ENCODE measurements around the gene B3GALT6. TPM values are rescaled to one million over a fixed set of nuclear protein-coding genes. Genes with fewer than 3 reads are reported as not detected.

The B3GALT6 gene
- total RNA-seq, 1 experiment from 2014 or later = 27.1 TPM

DNA sequence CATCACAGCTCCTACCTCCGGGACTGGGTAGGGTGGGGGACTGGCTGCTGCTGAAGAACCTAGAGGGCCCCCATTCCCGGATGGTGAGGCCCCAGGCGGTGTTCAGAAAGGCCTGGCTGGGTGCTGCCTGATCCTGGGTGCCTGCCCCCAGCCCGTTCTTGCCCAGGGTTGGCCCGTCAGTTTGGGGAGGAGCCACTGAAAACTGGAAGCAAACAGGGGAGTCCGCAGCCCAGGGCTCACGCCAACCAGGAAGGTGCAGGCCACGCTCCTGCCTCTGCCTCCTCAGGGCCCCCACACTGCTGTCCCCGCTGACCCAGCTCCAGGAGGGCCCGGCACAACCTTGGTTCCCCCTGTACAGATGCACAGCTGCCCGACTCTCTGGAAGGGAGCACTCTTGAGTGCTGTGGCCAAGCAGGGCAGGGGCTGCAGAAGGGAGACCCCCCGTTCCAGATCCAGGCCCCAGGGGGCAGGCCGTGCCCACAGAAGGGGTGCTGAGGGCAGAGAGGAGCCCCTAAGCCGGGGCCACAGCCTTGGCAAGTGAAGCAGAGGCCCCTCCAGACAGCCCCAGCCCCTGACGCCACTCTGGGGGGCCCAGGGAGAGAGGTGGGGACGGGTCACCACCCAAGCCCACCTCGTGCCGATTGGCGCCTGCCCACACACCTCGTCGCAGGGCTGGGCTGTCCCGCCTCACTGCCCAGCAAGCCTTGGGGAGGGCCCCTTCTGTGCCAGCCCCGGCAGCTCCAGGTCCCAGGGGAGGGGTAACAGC is 9.0 kb downstream of the B3GALT6 start:
- Histone ChIP-seq H3K79me2 (ENCODE audit: insufficient read depth, low read length) (no peaks in the 10 kb centered on the region), H3K27me3 (ENCODE audit: insufficient read depth, low read length) (no peaks in the 10 kb centered on the region), H3K27ac (ENCODE audit: insufficient read length, low read depth, low read length) (no peak overlapping the region), H4K91ac (ENCODE audit: insufficient read length, low read depth, low read length) (no peak overlapping the region), H4K8ac (replicated peaks; ENCODE audit: insufficient read length, low read depth, low read length) (no peak overlapping the region), H2BK12ac (ENCODE audit: insufficient read length, low read depth, low read length) (no peak overlapping the region), H2BK15ac (ENCODE audit: low read depth, low read length) (no peak overlapping the region), H3K56ac (ENCODE audit: insufficient read length, low read depth, low read length) (no peak overlapping the region), H3K23ac (ENCODE audit: insufficient read length, low read depth, low read length) (no peak overlapping the region), H3K14ac (ENCODE audit: insufficient read depth, low read length) (no peak overlapping the region), H3K9me3 (ENCODE audit: control insufficient read depth, low read depth, low read length) (no peaks in the 10 kb centered on the region), H3K79me1 (ENCODE audit: insufficient read depth, low read depth, low read length, poor library complexity, severe bottlenecking) (no peaks in the 10 kb centered on the region), H3K4me1 (ENCODE audit: insufficient read depth, low read length) (no peaks in the 10 kb centered on the region), H2BK20ac (ENCODE audit: low read depth, low read length, poor library complexity, severe bottlenecking) (no peak overlapping the region), H3K23me2 (ENCODE audit: insufficient read length, low read depth, low read length, poor library complexity, severe bottlenecking) (no peaks in the 10 kb centered on the region), H3K4ac (ENCODE audit: low read depth, low read length) (no peak overlapping the region), H4K5ac (ENCODE audit: insufficient read length, low read depth, low read length) (no peak overlapping the region), H3T11ph (ENCODE audit: low read length) (no peak overlapping the region), H2AK5ac (ENCODE audit: insufficient read length, low read length) (no peak overlapping the region), H2AFZ (ENCODE audit: low read length) (no peak overlapping the region), H2BK5ac (ENCODE audit: insufficient read length, low read length) (no peak overlapping the region), H3K18ac (ENCODE audit: insufficient read length, low read depth, low read length) (no peak overlapping the region), H3K9ac (ENCODE audit: extremely low read depth, insufficient read length, low read length) (no peak overlapping the region), H2BK120ac (ENCODE audit: low read depth, low read length, poor library complexity, severe bottlenecking) (no peak overlapping the region), H3K4me2 (ENCODE audit: insufficient read depth, insufficient read length, low read length) (no peak overlapping the region), H4K20me1 (ENCODE audit: control insufficient read depth, insufficient read depth, insufficient read length) (no peaks in the 10 kb centered on the region)
- Mint-ChIP-seq H3K27me3 (ENCODE audit: low read depth) (peaks cover 5% of the 10 kb centered on the region), H3K36me3 (ENCODE audit: insufficient read depth in 1 of 3, low read depth in 3 of 3) (no peaks in the 10 kb centered on the region), H3K27ac (no peak overlapping the region), H3K9me3 (no peaks in the 10 kb centered on the region), H3K4me3 (no peak overlapping the region), H3K4me1 (peaks cover 0 to 9% of the 10 kb centered on the region in 2 experiments)
- TF ChIP-seq, protein P1, sequence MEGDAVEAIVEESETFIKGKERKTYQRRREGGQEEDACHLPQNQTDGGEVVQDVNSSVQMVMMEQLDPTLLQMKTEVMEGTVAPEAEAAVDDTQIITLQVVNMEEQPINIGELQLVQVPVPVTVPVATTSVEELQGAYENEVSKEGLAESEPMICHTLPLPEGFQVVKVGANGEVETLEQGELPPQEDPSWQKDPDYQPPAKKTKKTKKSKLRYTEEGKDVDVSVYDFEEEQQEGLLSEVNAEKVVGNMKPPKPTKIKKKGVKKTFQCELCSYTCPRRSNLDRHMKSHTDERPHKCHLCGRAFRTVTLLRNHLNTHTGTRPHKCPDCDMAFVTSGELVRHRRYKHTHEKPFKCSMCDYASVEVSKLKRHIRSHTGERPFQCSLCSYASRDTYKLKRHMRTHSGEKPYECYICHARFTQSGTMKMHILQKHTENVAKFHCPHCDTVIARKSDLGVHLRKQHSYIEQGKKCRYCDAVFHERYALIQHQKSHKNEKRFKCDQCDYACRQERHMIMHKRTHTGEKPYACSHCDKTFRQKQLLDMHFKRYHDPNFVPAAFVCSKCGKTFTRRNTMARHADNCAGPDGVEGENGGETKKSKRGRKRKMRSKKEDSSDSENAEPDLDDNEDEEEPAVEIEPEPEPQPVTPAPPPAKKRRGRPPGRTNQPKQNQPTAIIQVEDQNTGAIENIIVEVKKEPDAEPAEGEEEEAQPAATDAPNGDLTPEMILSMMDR (conservative IDR thresholded peaks at IDR 0.05) = no peak
- no peak for DNase-seq
- WGBS (ENCODE audit: extremely low coverage, insufficient read length, low lambda C conversion rate) = no CpG with 5 or more reads among the region's 23 CpGs

All from H9 (cell line).